LNCAP (cell line): ENCODE data around the gene PCDH12.

Experiments
- CTCF ChIP-seq: fragments of 450-650 bp; IDR thresholded peaks from 2 replicates; pipeline ENCODE4 v1.5.1; 2017; ENCODE audit warnings: mild to moderate bottlenecking

Gene PCDH12

GRCh38 chr5:141951332-141951781 is 6.6 kb downstream of the PCDH12 start:
- TF ChIP-seq CTCF = peak; percentile 29; the same call in 1 of the 2 replicates

DNA sequence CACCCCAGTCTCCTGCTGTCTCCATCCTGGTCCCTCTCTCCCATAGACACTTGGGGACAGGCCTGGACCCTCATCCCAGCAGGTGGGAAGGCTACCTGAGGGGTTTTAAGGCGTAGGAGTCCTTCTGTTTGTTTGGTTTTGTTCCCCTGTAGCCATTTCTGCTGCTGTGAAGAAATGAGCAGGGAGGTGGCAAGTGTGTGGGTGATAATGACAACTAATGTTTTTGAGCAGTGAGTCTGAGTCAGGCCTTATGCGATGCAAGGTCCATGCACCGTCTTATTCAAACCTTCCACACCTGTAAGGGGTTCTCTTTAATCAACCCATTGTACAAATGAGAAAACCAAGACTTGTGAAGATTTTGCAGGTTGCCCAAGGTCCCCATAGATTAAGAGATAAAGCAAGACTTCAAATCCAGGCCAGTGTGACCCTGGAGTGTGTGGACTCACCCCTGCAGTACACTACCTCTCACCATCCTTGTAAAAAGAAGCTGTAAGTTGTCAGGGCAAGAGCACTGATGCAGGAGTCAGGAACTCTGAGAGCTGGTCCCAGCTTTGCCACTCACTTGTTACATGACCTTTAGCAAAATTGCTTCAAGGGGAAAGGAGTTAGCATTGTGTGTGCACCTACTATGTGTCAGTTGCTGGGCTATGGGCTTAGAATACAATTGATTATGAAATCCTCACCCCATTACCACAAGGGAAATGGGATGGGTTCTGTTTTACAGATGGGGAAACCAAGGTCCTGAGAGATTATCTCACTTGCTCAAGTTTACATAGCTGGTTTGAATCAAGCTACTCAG is 7.6 kb downstream of the PCDH12 start:
- no peak for TF ChIP-seq CTCF

- no peak for TF ChIP-seq CTCF
Measured at GRCh38 chr5:141949511-141949910, 8.5 kb downstream of the PCDH12 start.

- no peak for TF ChIP-seq CTCF
Measured at GRCh38 chr5:141948812-141949211, 9.2 kb downstream of the PCDH12 start.

GRCh38 chr5:141947316-141947715 is 10.7 kb downstream of the PCDH12 start:
- no peak for TF ChIP-seq CTCF

DNA sequence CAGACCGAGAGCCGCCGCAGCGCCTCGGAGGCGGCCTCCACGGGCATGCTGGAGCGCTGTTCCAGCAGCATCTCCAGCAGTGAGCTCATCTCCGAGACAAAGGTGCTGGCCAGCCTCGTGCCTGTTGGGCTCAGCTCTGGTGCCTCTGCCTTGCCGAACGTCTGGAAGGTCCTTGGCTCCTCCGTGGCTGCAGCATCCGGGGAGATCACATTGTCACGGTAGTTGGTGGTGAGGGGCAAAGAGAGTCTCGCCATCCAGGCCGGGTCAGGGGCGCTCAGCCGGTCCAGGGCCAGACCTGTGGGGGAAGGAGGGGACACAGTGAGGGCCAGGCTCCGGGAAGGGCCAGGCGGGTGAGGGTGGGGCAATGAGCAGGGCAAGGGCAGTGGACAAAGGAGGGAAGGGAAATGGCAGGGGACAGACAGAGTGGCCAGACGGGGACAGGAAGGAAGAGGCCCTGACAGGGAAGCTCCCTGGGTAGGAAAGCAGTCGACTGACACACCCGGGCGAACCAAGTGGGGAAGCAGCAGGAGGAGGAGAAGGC is 12.4 kb downstream of the PCDH12 start:
- no peak for TF ChIP-seq CTCF

- TF ChIP-seq CTCF = no peak
Measured at GRCh38 chr5:141944076-141944475, 13.9 kb downstream of the PCDH12 start.
